ENCODE data around the gene LGALS3.

DNA sequence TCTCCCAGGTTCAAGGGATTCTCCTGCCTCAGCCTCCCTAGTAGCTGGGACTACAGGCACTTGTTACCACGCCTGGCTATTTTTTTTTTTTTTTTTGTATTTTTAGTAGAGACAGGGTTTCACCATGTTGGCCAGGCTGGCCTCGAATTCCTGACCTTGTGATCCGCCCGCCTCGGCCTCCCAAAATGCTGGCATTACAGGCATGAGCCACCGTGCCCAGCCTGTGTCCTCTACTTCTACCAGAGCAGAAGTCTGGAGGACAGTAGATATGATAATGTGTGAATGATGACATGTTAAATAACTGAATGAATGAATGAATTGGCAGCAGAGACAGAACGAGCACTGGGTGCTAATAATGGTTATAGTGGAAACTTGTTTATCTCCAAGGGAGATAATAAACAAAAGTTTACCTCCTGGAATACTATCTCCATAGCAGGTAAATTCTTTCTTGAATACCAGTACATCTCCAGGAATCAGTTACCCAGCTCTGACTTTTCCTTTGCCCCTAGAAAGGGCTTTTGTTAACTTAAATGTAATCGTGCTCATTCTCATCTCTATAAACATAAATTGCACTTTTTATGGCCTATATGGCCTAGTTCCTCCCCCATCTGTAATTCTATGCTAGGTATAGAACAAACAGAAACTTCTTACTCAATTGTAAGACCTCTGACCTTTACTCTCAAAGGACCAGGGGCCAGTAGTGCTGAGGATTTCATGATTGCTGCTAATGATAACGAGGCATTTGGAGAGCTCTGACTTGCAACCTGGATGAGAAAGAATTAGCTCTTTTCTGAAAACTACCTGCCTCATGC lies 7.2 kb upstream of the LGALS3 start:
- TF ChIP-seq, protein P1, sequence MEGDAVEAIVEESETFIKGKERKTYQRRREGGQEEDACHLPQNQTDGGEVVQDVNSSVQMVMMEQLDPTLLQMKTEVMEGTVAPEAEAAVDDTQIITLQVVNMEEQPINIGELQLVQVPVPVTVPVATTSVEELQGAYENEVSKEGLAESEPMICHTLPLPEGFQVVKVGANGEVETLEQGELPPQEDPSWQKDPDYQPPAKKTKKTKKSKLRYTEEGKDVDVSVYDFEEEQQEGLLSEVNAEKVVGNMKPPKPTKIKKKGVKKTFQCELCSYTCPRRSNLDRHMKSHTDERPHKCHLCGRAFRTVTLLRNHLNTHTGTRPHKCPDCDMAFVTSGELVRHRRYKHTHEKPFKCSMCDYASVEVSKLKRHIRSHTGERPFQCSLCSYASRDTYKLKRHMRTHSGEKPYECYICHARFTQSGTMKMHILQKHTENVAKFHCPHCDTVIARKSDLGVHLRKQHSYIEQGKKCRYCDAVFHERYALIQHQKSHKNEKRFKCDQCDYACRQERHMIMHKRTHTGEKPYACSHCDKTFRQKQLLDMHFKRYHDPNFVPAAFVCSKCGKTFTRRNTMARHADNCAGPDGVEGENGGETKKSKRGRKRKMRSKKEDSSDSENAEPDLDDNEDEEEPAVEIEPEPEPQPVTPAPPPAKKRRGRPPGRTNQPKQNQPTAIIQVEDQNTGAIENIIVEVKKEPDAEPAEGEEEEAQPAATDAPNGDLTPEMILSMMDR (IDR thresholded peaks at IDR 0.05 in 4 of 5, conservative IDR thresholded peaks at IDR 0.05 in 1 of 5): no peak
- no peak for TF ChIP-seq POLR2A (IDR thresholded peaks at IDR 0.05)

All from gastrocnemius medialis (tissue), 4 donors.